HG03280 (cell line): Measurements from ENCODE around the gene SPSB2.

Source experiments
- ATAC-seq: cut with Tn5 transposase; IDR thresholded peaks from one replicate; pipeline ENCODE4 v1.9.1; 2021; ENCODE audit warnings: mild to moderate bottlenecking, moderate library complexity; ENCODE audit not compliant: unreplicated experiment

SPSB2 gene

DNA sequence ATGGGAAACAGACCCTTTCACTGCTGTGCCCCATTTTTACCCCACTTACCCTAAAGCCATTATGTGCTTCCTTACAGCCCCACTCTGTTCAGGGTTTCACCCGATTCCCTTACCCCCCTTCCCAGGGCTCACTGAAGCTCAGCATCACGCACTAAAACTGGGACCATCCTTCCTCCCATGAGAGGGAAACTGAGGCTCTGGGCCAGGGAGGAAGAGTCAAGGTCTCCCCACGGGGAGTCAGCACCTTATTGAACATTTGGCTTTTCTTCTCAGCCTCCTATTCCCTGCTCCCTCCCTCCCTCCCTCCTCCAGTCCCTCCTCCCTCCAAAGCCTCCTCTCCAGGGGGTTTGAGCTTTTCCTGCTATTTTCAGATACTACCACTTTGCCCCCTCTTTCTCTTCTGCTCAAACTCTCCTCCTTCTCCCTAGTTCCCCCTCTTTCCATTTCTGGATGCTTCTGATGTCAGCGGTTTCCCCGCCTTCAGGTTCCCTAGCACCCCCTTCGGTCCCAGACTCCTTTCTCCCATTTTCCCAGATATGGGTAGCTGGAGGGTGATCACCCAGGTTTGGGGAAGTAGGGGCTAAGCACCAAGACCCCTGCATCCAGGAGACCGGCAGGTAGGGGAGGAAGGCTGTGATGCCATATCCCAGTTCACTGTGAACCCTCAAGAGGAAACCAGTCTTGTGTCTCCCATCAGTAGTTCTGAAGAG, 50.5 kb downstream of the SPSB2 start:
- no peak for ATAC-seq

DNA sequence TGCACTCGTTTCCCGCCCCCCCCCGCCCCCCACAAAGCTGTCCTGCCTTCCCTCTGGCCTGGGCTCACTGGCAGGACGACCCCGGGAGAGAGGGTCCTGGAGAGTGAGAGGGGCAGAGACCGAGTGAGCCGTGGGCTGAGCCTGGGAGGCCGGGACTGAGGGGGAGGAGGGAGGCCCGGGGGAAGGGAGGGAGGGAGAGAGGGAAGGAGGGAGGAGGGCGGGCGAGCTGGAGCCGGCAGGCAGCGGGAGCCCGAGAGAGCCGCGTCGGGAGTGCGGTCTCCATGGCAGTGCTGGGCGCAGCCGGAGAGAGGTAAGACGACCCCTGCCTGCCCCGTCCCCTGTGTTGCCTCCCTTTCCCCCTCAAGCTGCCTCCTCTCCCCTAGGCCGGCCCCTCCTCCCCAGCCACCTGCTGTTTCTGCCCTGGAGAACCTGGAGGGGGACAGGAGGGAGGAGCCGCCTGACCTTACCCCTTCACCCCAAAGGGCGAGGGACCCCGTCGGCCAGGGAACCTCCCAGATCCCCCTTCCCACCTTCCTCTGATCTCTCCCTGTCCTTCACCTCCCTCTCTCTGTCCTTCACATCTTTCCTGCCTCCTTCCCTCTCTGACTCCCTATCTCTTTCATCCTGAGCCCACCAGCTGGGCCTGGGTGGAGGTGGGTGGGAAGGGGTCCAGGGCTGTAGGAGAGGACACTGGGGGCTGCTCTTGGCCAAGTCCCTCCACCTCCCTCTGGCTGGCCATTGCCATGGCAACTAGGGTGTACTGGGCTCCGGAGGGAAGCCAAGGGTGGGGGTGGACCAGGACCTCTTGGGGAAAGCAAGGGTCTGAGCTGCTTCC, 51.3 kb downstream of the SPSB2 start, which contains the start of gene GPR162:
GPR162 (plus strand) TSS at position 231 of the 835 bp plus-strand sequence. CDS start 2,078 bp downstream, outside the sequence.
- ATAC-seq, result no peak
